Fibroblast of mammary gland (primary cell): ENCODE measurements around the gene FBRSL1.
"Not testable (repeated sequence)": the region's sequence is repeated elsewhere in the genome, so short reads cannot be mapped to it uniquely, and the experiment has no call there.

Source experiments
- DNase-seq: peaks from one replicate; pipeline ENCODE4 v3.0.0-alpha.2; 2010; ENCODE audit warnings: low read depth
- H3K4me3 ChIP-seq: 2 replicates; pipeline ENCODE4 v1.5.1; 2011; ENCODE audit warnings: low read depth, mild to moderate bottlenecking, low read length, moderate library complexity; ENCODE audit not compliant: control insufficient read depth
- TF ChIP-seq, protein P1 (sequence below): conservative IDR thresholded peaks from 2 replicates; pipeline ENCODE4 v1.5.1; 2011; ENCODE audit warnings: low read depth, low read length, inconsistent platforms; ENCODE audit not compliant: control insufficient read depth, insufficient read depth

FBRSL1 gene

DNA sequence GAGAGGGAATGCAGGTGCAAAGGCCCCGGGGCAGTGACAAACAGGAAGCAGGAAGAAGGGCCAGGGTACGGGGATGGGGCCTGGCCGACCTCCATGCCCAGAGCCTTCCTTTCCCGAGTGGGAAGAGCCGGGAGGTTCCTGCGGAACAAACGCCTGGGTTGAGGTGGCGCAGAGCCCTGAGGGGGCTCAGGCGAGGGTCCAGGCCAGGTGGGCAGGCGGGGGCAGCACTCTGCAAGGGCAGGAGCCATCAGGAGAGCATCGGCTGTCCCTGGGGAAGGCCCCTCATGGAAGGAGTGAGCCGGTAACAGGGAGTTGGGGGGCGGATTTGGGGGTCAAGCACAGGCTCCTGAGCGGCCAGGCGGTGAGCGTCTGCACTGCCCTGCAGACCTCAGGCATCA is 18.1 kb upstream of the FBRSL1 start:
- DNase-seq = no peak
- H3K4me3 ChIP-seq = no peak overlapping the region
- TF ChIP-seq, protein P1, sequence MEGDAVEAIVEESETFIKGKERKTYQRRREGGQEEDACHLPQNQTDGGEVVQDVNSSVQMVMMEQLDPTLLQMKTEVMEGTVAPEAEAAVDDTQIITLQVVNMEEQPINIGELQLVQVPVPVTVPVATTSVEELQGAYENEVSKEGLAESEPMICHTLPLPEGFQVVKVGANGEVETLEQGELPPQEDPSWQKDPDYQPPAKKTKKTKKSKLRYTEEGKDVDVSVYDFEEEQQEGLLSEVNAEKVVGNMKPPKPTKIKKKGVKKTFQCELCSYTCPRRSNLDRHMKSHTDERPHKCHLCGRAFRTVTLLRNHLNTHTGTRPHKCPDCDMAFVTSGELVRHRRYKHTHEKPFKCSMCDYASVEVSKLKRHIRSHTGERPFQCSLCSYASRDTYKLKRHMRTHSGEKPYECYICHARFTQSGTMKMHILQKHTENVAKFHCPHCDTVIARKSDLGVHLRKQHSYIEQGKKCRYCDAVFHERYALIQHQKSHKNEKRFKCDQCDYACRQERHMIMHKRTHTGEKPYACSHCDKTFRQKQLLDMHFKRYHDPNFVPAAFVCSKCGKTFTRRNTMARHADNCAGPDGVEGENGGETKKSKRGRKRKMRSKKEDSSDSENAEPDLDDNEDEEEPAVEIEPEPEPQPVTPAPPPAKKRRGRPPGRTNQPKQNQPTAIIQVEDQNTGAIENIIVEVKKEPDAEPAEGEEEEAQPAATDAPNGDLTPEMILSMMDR = no peak

DNA sequence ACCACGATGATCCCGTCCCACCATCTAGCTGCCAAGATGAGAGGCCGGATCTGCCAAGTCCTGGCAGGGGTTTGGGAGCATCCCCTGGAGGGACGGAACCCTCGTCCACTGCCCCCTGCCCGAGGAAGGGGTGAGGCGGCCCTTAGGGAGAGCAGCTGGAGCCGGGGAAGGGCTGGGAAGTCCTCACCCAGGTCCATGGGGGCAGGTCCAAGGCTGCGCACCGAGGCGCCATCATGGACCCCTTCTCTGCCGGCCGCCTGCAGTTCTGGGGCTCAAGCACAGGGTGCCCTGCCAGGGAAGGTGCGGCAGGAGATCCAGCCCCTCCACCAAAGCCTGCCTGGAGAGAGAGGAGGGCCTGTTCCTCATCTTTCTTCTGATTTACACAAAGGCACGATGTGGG is 17.6 kb upstream of the FBRSL1 start:
- TF ChIP-seq, protein P1 = no peak
- DNase-seq = no peak
- no peak overlapping the region for H3K4me3 ChIP-seq

DNA sequence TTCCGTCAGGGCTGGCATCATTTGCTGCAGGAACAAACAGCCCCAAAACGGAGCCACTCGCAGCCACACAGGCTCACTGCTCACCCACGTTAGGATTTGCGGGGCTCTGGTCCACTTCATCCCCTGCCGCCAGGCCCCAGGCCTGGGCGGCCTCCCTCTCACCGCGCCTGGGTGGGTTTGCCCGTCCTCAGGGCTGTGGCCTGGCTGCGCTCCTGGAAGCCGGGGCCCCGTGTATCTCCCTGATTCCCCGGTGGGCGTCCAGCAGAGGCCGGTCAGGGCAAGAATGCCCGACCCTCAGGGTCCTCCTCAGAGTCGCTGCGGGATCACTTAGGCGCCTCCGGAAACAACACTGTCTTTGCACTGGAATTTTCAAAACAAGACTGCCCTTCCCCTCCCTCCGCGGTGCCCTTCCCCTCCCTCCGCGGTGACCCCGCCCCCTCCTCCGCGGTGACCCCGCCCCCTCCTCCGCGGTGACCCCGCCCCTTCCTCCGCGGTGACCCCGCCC is 15.7 kb upstream of the FBRSL1 start:
- TF ChIP-seq, protein P1 = no peak
- H3K4me3 ChIP-seq = no peak overlapping the region
- DNase-seq = no peak

DNA sequence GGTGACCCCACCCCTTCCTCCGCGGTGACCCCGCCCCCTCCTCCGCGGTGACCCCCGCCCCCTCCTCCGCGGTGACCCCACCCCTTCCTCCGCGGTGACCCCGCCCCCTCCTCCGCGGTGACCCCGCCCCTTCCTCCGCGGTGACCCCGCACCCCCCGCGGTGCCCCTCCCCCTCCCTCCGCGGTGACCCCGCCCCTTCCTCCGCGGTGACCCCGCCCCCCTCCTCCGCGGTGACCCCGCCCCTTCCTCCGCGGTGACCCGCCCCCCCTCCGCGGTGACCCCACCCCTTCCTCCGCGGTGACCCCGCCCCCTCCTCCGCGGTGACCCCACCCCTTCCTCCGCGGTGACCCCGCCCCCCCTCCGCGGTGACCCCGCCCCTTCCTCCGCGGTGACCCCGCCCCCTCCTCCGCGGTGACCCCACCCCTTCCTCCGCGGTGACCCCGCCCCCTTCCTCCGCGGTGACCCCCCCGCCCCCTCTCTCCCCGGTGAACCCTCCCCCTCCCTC is 15.1 kb upstream of the FBRSL1 start:
- H3K4me3 ChIP-seq, DNase-seq: not testable (repeated sequence)

DNA sequence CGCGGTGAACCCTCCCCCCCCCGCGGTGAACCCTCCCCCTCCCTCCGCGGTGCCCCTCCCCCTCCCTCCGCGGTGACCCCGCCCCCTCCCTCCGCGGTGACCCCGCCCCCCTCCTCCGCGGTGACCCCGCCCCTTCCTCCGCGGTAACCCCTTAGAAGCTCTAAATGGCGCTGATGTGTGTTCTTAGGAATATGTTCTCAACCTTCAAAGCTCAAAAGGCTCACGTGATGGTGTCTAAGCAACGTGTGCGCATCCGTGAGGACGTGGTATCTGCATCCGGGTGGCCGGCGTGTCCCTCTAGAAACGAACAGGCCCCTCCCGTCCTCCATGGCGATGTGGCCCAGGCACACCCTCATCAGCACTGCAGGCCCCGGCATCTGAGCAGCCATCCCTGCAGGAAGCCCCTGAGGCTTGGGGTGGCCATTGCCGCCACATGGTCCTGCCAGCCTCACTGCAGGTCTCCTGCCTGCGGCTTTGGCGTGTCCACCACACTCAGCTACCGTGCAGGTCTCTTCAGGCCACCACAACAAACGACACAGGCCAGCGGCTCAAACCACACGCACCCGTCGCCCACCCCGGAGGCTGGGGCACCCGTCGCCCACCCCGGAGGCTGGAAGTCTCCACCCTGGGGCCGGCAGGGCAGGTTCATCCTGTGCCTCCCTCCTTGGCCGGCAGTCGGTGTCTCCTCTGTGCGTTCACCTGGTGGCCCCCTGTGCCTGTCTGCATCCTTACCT is 14.5 kb upstream of the FBRSL1 start:
- H3K4me3 ChIP-seq = no peak overlapping the region
- TF ChIP-seq, protein P1 = no peak
- DNase-seq = no peak

DNA sequence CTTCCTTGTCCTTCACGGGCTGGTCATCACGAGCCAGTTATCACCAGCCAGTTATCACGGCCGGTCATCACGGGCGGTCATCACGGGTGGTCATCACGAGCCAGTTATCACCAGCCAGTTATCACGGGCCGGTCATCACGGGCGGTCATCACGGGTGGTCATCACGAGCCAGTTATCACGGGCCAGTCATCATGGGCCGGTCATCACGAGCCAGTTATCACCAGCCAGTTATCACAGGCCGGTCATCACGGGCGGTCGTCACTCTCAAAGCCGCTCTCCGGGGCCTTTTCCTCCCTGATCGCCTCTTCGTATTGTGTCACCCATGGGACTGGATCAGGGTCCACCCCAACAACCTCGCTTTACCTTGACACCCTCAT is 13.9 kb upstream of the FBRSL1 start:
- TF ChIP-seq, protein P1 = no peak
- no peak overlapping the region for H3K4me3 ChIP-seq
- DNase-seq = no peak

DNA sequence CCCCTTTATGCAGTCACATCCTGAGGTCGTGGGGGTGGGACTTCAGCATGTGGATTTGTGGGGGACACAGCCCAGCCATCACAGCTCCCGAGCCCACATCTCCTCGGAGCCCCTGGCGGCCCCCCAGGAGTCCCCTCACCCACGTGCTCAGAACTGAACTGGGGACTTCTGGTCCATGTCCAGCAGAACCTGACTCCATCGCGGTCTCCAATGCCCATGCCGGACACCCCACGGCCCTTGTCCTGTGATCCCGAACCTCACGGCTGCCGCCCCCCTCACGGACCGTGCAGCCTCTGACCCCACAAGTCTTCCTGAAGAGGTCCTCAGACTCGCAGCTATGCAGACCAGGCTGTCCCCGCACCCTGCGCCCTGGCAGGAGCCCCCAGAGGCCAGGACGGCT is 13.5 kb upstream of the FBRSL1 start:
- DNase-seq = no peak
- no peak overlapping the region for H3K4me3 ChIP-seq
- TF ChIP-seq, protein P1 = no peak
